ENCODE data around the gene DBNDD1.

- TF ChIP-seq GATA3 (IDR thresholded peaks at IDR 0.05; ENCODE audit: low read depth, low read length) (no peak), GATA2 (IDR thresholded peaks at IDR 0.05; ENCODE audit: low read depth, low read length) (no peak)
These were observed 1.7 kb upstream of the DBNDD1 start for GRCh38 chr16:90020838-90021382.

Data from SH-SY5Y (cell line).